Glutamatergic neuron (in vitro differentiated cells): Measurements from ENCODE around the gene SETD2. TPM values are rescaled to one million over a fixed set of nuclear protein-coding genes. Genes with fewer than 3 reads are reported as not detected.

Experiments used
- DNase-seq: peaks from one replicate; pipeline ENCODE4 v3.0.0; 2022
- H3K27ac Mint-ChIP-seq: one replicate; pipeline ENCODE4 v1.8.0; 2020; ENCODE audit warnings: mild to moderate bottlenecking, mixed read lengths, inconsistent platforms; ENCODE audit not compliant: unreplicated experiment
- H3K27me3 Mint-ChIP-seq: one replicate; pipeline ENCODE4 v1.8.0; 2020; ENCODE audit warnings: mild to moderate bottlenecking, moderate library complexity, mixed read lengths, inconsistent platforms; ENCODE audit not compliant: unreplicated experiment
- H3K36me3 Mint-ChIP-seq: one replicate; pipeline ENCODE4 v1.8.0; 2020; ENCODE audit warnings: mild to moderate bottlenecking, mixed read lengths, inconsistent platforms; ENCODE audit not compliant: unreplicated experiment
- H3K4me1 Mint-ChIP-seq: one replicate; pipeline ENCODE4 v1.8.0; 2020; ENCODE audit warnings: mild to moderate bottlenecking, low read depth, mixed read lengths, inconsistent platforms; ENCODE audit not compliant: unreplicated experiment
- H3K4me3 Mint-ChIP-seq: one replicate; pipeline ENCODE4 v1.8.0; 2020; ENCODE audit warnings: mild to moderate bottlenecking, mixed read lengths, inconsistent platforms; ENCODE audit not compliant: unreplicated experiment
- H3K9me3 Mint-ChIP-seq: one replicate; pipeline ENCODE4 v1.8.0; 2020; ENCODE audit warnings: mild to moderate bottlenecking, moderate library complexity, mixed read lengths, inconsistent platforms; ENCODE audit not compliant: unreplicated experiment
- total RNA-seq: library from RNA; stranded (reverse); fragmentation: NEBNext Ultra II Directional; extraction: Animal tissue kit (Norgen Biotek cat#: 25700); gene quantifications from one replicate; pipeline ENCODE4 v1.2.1, GENCODE V29; 2021; ENCODE audit not compliant: unreplicated experiment
- TF ChIP-seq, protein P1 (sequence below): fragments of 200-600 bp; sonication (generic); IDR thresholded peaks from one replicate; pipeline ENCODE4 v1.5.0; 2021; ENCODE audit not compliant: partially characterized antibody, unreplicated experiment

Gene SETD2
- total RNA-seq, 1 donor from 2014 or later: 59.1 TPM

GRCh38 chr3:47112997-47113396, 50.9 kb downstream of the SETD2 start:
- H3K27ac Mint-ChIP-seq: no peak overlapping the region
- no peak for DNase-seq
- H3K36me3 Mint-ChIP-seq: no peaks in the 10 kb centered on the region
- peaks cover 3% of the 10 kb centered on the region for H3K27me3 Mint-ChIP-seq
- no peak overlapping the region for H3K4me3 Mint-ChIP-seq
- no peaks in the 10 kb centered on the region for H3K9me3 Mint-ChIP-seq
- TF ChIP-seq, protein P1, sequence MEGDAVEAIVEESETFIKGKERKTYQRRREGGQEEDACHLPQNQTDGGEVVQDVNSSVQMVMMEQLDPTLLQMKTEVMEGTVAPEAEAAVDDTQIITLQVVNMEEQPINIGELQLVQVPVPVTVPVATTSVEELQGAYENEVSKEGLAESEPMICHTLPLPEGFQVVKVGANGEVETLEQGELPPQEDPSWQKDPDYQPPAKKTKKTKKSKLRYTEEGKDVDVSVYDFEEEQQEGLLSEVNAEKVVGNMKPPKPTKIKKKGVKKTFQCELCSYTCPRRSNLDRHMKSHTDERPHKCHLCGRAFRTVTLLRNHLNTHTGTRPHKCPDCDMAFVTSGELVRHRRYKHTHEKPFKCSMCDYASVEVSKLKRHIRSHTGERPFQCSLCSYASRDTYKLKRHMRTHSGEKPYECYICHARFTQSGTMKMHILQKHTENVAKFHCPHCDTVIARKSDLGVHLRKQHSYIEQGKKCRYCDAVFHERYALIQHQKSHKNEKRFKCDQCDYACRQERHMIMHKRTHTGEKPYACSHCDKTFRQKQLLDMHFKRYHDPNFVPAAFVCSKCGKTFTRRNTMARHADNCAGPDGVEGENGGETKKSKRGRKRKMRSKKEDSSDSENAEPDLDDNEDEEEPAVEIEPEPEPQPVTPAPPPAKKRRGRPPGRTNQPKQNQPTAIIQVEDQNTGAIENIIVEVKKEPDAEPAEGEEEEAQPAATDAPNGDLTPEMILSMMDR: no peak
- no peaks in the 10 kb centered on the region for H3K4me1 Mint-ChIP-seq

- H3K4me3 Mint-ChIP-seq: no peak overlapping the region
- TF ChIP-seq, protein P1: no peak
- no peak overlapping the region for H3K27ac Mint-ChIP-seq
- no peak for DNase-seq
- no peaks in the 10 kb centered on the region for H3K9me3 Mint-ChIP-seq
- H3K27me3 Mint-ChIP-seq: peaks cover 3% of the 10 kb centered on the region
- no peaks in the 10 kb centered on the region for H3K4me1 Mint-ChIP-seq
- H3K36me3 Mint-ChIP-seq: no peaks in the 10 kb centered on the region
Measured at GRCh38 chr3:47109393-47109792, 54.5 kb downstream of the SETD2 start.

- H3K9me3 Mint-ChIP-seq: no peaks in the 10 kb centered on the region
- no peak overlapping the region for H3K27ac Mint-ChIP-seq
- no peaks in the 10 kb centered on the region for H3K36me3 Mint-ChIP-seq
- H3K4me3 Mint-ChIP-seq: no peak overlapping the region
- DNase-seq: no peak
- H3K27me3 Mint-ChIP-seq: peaks cover 3% of the 10 kb centered on the region
- H3K4me1 Mint-ChIP-seq: no peaks in the 10 kb centered on the region
- TF ChIP-seq, protein P1: no peak
Measured at GRCh38 chr3:47108546-47108945, 55.4 kb downstream of the SETD2 start.

- H3K27ac Mint-ChIP-seq: no peak overlapping the region
- no peaks in the 10 kb centered on the region for H3K9me3 Mint-ChIP-seq
- TF ChIP-seq, protein P1: no peak
- no peaks in the 10 kb centered on the region for H3K36me3 Mint-ChIP-seq
- no peaks in the 10 kb centered on the region for H3K4me1 Mint-ChIP-seq
- no peak overlapping the region for H3K4me3 Mint-ChIP-seq
- H3K27me3 Mint-ChIP-seq: peaks cover 2% of the 10 kb centered on the region
- DNase-seq: no peak
Measured at GRCh38 chr3:47104259-47104658, 59.7 kb downstream of the SETD2 start.

GRCh38 chr3:47103619-47104018, 60.3 kb downstream of the SETD2 start:
- H3K27ac Mint-ChIP-seq: no peak overlapping the region
- H3K4me1 Mint-ChIP-seq: no peaks in the 10 kb centered on the region
- H3K36me3 Mint-ChIP-seq: no peaks in the 10 kb centered on the region
- DNase-seq: no peak
- H3K4me3 Mint-ChIP-seq: no peak overlapping the region
- TF ChIP-seq, protein P1: no peak
- H3K9me3 Mint-ChIP-seq: no peaks in the 10 kb centered on the region
- no peaks in the 10 kb centered on the region for H3K27me3 Mint-ChIP-seq
